IPS-NIHi7 (cell line): Measurements from ENCODE around the gene DDX54.

Experiments
- DNase-seq: peaks from one replicate; pipeline ENCODE4 v3.0.0; 2012; ENCODE audit warnings: mixed read lengths; ENCODE audit errors: extremely low spot score

The DDX54 gene, protein sequence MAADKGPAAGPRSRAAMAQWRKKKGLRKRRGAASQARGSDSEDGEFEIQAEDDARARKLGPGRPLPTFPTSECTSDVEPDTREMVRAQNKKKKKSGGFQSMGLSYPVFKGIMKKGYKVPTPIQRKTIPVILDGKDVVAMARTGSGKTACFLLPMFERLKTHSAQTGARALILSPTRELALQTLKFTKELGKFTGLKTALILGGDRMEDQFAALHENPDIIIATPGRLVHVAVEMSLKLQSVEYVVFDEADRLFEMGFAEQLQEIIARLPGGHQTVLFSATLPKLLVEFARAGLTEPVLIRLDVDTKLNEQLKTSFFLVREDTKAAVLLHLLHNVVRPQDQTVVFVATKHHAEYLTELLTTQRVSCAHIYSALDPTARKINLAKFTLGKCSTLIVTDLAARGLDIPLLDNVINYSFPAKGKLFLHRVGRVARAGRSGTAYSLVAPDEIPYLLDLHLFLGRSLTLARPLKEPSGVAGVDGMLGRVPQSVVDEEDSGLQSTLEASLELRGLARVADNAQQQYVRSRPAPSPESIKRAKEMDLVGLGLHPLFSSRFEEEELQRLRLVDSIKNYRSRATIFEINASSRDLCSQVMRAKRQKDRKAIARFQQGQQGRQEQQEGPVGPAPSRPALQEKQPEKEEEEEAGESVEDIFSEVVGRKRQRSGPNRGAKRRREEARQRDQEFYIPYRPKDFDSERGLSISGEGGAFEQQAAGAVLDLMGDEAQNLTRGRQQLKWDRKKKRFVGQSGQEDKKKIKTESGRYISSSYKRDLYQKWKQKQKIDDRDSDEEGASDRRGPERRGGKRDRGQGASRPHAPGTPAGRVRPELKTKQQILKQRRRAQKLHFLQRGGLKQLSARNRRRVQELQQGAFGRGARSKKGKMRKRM

DNA sequence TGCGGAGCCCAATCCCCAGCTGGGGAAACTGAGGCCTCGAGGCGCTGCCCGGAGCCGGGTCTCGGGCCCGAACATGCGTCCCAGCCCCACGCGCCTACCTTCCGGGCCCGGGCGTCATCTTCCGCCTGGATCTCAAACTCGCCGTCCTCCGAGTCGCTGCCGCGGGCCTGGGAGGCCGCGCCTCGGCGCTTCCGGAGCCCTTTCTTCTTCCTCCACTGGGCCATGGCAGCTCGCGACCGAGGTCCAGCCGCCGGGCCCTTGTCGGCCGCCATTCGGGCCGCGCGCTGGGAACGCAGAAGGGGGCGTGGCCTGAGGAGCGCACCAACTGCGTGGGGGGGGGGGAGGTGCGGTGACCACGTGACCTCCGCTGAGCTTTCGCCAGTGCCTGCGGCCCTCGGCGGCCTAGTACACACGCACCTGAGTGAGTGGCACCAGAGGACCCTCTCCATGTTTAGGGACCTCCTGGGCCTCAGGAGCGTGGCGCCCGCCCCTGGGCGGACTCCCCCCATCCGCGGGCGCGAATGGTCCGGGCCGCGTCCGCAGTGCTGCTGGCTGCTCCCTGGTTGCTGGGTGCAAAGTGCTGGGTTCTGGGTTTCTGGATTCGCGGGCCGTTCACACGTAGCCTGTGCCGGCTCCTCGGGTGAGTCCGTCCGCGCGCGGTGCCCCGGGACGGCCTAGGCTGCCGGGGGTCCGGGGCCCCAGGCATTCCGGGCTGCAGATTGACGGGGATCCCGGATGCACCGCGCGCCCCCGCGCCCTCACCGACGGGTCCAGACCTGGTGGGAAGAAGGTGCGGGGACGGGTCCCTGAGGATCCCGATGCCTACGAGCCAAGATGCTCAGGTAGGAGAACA lies at the start of gene DDX54, which contains the start of gene RITA1:
Gene DDX54 (minus strand): TSS at position 299 of the 853 bp plus-strand sequence. CDS start 27 bp downstream, at position 272.
Gene RITA1 (plus strand): TSS at position 542 of the 853 bp plus-strand sequence. CDS start 1,026 bp downstream, outside the sequence.
- DNase-seq: peak; percentile 79

DNA sequence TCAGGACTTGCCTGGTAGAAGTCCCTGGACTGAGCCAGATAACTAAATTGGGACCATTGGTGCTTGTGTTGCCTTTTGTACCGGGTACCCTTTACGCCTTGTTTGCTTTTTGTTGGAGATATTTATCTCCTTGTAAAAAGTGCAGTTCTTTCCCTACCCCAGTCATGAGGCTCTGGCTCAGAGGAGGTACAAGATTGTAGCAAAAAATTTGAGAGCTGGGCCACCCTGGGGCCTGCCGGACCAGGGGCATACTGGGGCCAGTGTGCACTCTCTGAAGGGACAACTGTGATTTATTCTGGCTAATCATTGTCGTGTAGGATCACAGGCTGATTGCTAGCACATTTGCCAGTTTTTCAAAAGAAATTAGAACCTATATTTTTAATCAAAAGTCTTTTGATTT lies 49.2 kb upstream of the DDX54 start:
- DNase-seq: no peak

DNA sequence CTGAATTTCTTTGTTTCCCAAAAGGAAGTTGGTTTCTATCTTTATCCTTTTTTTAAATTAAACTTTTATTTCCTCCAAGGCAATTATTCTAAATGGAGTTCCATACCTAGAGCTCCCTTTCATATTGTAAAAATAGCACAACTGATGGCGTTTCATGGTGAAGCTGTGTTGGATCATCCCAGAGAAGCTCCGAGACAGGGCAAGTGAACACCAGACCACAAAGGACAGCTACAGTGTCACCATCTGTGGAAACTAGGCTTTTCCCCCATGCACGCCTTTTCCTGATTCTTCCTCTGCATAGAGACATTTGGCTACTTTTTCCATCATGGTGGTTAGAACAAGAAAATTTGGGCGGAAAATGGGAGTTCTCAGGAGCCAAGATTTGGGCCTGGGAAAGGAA lies 48.7 kb upstream of the DDX54 start:
- no peak for DNase-seq

DNA sequence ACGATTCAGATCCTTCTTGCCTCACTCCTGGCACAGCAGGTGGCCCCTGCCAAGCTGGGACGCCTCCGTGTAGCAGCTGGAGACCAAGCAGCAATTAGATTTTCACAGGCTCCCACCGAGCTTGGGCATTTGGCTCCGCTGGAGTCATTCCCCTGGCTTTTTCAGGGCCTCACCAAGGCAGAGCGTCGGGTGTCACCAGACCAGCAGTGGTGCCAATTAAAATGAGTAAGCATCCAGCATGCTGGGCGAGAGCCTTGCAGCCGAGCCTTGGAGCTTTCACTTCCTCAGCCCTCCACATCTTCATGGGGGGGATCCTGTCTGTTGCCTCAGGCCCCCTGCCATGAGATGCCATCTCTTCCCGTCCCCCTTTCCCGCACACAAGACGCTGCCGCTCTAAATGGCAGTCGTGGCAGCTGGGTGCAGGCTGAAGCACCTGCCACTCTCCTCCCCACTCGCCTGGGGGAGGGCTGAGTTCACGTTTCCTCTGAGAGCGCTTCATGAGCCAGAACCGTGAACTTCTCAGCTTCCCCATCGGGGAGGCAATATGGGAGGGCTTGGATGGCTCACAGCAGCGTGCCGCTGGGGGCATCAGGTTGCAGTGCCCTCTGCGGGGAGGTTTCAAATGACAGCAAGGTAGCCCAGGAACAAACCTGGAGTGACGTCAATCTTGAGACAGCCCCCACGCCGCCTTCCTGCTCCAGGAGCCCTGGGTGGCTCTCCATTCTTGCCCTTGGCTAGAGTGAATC lies 47.7 kb upstream of the DDX54 start:
- peak; percentile 76 for DNase-seq

DNA sequence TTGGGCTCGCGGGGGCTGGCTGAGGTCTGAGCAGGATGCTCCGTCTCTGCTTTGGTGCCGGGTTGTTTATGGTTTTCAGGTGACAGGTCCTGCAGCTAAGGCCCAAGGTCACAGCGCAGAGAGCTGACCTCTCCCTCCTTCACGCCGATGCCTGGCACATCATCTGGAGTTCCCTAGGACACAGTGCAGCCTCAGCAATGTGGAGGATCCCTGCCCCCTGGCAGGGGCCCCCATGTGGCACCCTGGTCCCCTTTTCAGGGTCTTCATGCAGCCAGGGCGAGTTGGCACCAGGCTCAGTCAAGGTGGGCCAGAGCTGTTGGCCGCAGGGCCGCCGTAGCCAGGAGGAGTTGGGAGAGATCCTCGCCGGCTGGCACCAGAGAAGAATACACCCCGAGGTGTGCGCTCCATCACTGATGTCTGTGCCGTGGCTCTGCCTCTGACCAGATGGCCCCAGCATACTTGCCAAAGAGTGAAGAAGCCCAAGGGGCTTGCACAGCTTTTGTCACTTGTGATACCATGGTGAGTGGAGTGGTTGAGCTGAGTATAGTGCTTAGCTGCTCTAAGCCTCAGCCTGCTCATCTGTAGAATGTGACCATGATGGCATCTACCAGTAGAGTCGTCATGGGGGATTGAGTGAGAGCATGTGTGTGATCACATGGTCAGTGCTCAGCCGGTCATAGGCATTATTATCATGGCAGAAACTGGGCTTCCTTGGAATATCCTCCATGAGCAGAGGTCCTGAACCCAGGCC lies 47.0 kb upstream of the DDX54 start:
- no peak for DNase-seq

DNA sequence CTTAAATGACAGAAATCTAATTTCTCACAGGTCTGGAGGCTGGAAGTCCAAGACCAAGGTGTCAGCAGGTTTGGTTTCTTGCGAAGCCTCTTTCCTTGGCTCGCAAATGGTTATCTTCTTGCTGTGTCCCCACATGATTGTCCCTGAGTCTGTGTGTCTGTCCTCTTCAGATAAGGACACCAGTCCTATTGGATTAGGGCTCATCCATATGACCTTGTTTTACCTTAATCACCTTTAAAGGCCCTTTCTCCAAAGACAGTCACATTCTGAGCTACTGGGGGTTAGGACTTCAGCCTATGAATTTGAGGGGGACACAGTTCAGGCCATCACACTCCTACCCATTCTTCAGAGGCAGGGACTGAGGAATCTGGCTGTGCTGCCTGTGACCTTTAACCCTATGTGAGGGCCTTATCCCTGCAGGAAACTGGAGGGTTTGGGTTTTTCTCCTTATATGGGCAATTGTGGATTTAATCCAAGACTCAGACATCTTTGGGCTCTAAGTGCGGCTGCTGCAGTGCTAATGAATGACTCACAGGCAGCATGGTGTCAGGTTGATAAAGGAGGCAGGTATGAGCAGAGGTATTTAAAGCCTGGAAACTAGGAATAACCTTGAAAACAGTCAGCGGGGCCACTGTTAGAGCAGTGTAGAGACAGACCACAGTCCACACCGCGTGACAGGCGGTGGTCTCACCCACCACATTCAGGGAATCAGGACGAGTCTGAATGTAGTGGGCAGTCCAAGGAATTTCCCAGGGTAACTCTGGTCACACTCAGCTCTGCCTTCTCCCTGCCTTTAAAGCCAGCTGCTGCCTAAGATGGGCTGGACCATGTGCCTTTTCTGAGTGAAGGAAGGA lies 46.2 kb upstream of the DDX54 start:
- no peak for DNase-seq

DNA sequence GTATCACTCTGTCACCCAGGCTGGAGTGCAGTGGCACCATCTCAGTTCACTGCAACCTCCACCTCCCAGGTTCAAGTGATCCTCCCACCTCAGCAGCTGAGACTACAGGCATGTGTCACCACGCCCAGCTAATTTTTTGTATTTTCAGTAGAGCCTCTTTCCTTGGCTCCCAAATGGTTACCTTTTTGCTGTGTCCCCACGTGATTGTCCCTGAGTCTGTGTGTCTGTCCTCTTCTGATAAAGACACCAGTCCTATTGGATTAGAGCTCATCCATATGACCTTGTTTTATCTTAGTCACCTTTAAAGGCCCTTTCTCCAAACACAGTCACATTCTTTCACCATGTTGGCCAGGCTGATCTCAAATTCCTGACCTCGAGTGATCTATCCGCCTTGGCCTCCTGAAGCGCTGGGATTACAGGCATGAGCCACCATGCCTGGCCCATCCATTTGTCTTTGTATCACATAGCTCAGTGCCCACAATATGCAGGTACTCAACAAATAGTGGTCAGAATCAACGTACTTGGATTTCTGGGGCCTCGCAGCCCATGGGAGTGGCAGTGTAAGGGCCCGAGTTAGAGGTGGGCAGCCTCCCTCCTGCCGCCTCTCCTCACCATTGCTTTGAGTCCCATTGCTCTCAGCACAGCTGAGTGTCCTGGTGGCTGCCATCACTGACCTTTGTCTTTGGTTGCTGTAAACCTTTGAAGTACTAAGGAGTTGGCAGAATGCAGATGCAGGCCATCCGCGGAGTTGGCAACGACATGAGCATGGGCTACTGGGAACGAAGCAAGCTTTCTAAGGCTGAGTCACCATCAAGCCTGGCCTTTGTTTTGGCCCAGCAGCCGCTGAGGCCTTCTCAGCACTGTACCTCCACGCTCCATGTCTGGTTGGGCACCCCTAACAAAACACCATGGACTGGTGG lies 45.3 kb upstream of the DDX54 start:
- DNase-seq: no peak

DNA sequence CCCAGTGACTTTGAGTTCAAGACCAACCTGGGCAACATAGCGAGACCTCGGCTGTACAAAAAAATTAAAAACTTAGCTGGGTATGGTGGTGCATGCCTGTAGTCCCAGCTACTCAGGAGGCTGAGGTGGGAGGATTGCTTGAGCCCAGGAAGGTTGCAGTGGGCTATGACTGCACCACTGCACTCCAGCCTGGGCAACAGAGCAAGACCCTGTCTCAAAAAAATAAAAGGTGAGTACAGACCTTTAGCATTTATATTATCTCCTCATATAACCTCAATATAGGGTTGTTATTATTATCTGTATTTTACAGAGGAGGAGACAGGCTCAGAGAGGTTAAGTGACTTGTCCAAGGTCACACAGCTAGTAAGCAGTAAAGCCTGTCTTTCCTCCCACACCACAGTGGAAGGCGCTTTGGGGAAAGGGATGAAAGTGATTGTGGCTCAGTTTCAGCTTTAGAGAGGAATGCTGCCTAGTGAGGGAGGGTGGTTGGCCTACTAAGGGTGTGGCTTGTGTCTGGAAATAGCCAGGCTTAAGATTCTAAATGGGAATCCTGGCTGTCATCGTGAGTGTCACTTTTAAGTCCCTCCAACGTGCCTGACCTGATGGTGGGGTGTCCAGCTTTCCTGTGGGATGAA lies 43.2 kb upstream of the DDX54 start:
- no peak for DNase-seq

DNA sequence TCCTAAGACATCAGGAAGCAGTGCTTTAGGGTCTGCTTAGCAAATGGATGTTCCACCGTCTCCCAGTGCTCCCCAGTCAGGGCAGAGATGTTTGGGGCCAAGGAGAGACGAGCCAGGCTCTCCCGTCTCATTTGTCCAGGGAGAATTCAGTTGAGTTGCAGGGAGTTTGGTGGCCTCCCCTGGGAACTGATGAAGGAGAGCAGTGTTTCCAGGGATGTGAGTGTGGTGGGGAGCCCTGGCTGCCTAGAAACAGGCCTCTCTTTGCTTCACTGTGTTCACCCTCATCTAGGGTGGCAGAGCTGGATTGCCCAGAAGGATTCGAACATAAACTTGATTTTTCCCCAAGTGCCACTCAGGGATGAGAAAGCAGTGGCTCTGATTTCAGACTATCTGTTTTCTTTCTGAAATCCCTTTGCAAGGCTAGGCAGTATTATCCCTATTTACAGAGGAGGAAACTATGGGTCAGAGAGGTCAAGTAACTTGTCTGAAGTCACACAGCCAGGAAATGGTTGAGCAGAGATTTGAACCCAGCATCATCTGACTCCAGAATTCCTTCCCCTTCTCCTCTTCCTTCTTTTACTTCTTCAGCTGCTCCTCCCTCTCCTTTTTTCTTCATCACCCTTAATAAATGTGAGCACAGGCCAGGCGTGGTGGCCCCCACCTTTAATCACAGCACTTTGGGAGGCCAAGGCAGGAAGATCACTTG lies 42.6 kb upstream of the DDX54 start:
- DNase-seq: no peak

DNA sequence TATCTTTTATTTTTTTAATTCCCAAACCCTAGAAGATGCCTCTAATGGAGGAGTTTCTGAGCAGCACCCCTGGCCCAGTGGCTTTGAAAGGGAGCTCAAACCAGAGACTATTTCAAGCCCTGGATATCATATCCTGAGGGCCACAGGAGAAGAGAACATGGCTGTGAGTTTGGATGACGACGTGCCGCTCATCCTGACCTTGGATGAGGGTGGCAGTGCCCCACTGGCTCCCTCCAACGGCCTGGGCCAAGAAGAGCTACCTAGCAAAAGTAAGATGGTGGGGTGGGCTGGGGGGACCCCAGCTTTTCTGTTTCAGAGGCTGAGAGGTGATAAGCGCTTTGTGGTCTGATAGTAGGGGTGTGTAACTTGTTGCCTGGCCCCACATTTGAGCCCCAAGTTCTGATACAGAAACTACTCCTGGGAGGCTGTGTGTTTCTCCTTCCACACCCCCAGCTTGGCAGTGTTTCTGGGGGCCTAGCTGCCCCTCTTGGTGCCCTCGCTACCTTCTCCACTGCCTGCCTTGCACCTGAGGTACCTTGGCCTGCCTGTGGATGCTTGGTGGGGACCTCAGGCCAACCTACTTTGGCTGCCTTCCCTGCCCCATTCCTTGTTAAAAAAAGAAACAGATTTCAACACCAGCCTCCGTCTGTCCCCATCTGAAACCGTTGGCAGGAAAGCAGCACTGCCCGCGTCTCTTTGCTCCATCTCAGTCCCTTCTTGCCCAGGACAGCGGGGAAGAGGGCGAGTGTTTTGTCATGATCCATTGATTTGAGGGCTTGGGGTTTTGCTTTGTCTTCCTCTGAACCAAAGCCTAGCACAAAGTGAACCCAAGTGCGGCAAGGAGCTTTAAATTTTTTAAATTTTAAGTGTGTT lies 41.7 kb upstream of the DDX54 start:
- DNase-seq: no peak

DNA sequence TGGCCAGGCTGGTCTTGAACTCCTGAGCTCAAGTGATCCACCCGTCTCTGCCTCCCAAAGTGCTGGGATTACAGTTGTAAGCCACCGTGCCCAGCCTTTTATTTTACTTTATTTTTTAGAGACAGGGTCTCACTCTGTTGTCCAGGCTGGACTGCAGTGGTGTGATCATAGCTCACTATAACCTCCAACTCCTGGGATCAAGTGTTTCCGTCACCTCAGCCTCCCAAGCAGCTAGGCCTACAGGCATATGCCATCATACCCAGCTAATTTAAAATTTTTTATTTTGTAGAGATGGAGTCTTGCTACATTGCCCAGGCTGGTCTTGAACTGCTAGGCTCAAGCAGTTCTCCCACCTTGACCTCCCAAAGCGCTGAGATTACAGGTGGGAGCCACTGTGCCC lies 39.7 kb upstream of the DDX54 start:
- no peak for DNase-seq

DNA sequence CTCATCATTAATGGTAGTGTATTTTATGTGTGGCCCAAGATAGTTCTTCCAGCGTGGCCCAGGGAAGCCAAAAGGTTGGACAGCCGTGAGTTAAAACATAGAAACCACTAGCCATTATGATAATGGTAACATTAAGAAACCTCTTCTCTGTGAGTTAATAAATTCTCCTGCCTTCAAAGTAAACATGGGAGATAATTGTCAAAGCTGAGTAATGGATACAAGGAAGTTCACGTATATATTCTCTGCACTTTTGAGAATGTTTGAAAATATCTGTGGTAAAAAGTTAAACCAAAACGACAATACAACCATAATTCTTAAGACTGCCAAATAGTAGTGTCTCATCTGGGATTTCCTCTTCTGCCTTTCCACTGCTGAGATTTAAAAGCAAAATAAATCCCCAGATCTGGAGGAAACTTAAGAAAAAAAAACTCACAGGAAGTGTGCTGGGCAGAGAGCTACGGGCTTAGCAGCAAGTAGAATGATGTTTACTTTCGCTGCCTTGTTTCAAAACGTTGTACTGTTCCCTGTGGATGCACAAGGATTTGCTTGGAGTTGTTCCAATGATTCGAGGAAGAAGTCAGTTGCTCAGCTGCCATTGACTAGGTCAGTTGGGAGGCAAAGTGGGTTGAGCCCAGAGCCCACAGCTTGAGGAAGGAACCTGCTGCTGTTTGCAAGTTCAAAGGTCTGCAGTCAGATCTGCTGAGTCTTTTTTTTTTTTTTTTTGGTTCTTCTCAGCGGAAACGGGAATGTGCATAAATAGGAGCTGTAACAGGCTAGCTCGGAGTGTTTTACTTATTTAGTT lies 37.7 kb upstream of the DDX54 start:
- DNase-seq: no peak

DNA sequence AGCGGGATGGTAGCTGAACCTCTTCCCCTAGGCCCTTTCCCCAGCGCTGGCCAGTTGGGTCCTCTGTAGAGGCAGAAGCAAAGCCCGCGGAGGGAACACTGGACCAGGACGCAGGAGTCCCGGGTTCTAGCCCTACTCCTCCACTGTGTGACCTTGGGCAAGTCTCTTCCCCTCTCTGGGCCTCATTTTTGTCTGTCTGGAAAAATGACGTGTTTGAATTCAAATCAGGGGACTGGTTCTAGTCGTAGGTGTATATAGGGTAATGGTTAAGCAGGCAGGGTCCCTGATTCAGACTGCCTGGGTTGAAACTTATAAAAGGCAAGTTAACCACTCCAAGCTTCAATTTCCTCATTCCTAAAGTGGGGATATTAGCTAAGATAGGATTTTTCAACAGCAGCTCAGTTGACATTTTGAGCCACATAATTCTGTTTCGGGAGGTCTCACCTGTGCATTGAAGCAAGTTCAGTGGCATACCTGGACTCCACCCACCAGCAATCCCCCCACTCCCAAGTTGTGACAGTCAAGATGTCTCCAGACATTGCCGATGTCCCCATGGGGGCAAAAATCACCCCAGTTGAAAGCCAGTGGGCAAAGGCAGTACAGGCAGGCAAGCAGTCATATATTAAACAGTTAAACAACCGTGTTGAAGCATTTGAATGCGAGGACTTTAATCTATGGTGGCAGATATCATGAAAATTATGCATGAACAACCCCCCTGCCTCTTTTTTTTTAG lies 36.9 kb upstream of the DDX54 start:
- no peak for DNase-seq

DNA sequence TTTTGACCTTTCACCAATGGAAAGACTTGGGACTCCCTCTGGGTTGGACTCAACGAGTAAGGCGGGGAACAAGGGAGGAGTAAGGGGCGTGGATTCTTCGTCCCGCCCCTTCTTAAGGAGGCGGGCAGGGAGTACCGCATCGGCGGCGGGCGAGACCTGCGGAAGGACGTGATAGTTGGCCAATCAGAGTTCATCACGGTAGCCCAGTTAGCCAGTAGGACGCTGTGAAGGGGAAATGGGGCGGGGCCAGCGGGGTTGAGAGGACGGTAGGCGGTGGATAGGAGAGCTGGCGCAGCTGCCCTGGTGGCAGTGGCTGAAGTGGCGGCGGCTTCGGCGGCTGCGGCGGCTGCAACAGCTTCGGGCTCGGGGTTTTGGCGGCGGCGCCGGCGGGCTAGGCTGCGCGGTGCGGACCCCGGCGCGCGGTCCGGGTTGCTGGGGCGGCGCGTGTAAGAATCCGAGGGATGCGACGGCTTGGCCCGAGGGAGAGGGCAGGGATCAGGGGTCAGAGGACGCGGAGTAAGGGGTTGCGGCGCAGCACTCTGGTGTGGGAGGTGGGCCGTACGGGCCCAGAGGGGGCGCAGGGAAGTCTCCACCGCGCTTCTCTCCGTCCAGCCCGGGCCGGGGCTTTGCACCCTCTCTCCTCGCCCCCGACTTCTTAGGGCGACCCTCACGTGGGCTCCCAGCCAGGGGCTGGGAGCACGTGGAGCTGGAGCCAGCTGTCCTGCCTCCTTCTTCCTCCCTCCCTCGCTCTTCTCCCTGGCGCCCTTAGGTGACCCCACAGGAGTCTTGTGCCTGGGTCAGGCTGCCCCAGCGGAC lies 36.1 kb upstream of the DDX54 start, which contains the start of gene TPCN1:
Gene TPCN1 (plus strand): TSS at position 284 of the 816 bp plus-strand sequence. CDS start 5,389 bp downstream, outside the sequence.
- peak; percentile 96 for DNase-seq
